NCI-H2081 treated with DMSO at 0.1 percent for 48 hours (cell line): ENCODE results near the gene PGGHG.
"Not testable (repeated sequence)": the region's sequence is repeated elsewhere in the genome, so short reads cannot be mapped to it uniquely, and the experiment has no call there.

Source experiments
- DNase-seq: peaks from one replicate; lab custom pipeline; 2025; lab: John Stamatoyannopoulos, UW

PGGHG gene

DNA sequence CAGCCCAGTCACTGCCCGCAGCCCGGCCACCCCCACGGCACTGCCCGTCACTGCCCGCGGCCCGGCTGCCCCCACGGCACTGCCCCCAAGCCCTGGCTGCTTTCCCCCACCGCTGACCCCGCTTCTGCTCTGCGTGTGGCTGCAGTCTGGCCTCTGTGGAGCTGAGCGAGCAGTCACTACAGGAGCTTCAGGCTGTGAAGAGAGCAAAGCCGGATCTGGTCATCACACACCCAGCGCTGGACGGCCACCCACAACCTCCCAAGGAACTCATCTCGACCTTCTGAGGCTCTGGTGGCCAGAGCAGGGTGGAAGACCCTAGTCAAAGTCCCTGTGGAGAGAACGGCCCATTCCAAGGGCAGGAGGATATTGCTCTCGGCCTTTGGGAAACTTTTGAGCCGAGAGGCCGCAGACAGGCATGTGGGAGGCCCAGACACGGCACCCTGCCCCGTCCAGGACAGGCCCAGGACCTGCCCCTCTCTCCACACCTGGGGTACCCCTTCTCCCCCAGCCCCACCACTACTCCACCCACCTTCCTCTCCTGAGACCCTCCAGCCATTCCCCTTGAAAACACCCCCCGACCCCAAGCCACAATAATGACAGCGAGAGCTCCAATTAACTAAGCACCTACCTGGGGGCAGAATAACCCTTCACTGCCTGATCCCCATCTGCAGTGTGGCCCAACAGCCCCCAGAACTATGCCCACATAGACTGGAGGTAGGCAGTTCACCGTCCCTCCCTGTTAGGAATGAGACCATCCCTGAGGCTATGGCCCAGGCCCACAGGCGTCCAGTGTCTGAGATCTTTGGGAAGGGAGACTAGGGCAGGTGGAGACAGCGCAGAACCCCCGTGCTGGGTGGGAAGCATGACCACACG is 3.7 kb upstream of the PGGHG start:
- no peak for DNase-seq

DNA sequence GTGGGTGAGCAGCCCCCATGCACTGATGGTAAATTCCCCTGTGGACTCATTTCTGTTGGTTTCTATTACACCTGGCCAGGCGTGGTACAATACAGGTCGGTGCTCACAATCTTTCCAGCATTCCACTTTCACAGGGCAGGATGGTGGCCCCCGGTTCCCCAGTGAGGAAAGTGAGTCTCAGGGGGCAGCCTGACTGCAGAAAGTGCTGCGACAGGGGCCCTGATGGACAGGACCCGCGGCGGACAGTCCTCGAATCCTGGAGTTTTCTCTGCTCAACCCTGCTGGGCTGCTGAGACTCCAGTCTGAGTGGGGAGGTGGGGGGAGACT is 3.1 kb upstream of the PGGHG start:
- DNase-seq = no peak

DNA sequence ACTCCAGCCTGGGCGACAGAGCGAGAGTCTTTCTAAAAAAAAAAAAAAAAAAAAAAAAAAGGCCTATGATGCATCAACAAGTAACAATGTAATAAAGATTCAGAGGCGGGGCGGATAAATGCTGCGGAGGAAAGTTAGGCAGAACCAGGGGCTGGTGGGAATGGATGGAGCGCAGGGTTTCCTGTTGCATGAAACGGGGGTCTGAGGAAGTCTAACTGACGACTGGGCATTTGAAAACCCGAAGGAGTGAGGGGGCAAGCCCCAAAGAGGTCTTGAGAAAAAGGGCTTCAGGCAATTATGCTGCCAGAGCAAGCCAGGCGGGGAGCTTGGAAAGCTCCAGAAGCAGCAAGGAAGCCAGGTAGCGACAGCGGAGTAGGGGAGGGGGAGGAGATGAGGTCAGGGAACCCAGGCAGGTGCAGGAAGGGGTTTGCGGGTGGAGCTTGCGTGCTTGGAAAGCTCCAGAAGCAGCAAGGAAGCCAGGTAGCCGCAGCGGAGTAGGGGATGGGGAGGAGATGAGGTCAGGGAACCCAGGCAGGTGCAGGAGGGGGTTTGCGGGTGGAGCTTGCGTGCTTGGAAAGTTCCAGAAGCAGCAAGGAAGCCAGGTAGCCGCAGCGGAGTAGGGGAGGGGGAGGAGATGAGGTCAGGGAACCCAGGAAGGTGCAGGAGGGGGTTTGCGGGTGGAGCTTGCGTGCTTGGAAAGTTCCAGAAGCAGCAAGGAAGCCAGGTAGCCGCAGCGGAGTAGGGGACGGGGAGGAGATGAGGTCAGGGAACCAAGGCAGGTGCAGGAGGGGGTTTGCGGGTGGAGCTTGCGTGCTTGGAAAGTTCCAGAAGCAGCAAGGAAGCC is 1.7 kb upstream of the PGGHG start:
- not testable (repeated sequence) for DNase-seq

DNA sequence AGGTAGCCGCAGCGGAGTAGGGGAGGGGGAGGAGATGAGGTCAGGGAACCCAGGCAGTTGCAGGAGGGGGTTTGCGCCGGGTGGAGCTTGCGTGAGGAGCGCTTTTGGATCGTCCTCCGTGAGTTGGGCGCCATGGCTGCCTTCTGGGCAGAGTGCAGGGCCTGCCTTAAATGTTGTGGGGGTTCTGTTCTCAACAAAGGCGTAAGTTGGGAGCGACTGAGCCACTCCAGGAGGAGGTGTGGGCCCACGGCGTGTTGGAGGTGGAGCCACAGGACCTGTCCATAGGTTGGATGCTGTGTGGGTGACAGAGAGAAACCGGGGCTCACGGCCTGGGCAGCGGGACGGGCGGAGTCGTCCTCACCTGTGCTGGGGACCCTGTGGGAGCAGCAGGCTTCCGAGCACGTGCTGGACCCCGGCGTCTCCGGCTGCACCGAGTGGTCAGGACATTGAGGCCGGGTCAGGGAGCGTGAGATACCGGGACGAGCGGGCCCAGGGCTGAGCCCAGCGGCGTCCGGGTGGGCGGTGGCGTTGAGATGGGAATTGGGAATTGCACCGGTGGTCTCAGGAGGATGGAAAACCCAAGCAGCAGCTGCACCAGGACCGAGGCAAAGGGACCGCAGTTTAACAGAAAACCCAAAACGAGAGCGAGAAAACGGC is 977 bp upstream of the PGGHG start:
- DNase-seq = no peak

DNA sequence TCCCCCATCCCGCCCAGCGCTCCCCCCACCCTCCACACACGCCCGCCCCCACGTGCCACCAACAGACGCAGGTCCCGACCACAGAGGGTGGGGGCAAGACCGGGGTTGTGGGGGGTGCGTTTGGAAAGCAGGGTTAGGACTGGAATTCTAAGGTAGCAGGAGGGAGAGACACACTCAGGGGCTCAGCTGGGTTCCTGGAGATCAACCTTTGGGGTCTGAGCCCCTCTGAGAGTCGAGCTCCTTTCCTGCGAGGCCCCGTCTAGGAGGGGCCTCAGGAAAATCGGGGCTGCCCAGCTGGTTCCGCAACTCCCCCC is 429 bp downstream of the PGGHG start:
- DNase-seq = no peak

DNA sequence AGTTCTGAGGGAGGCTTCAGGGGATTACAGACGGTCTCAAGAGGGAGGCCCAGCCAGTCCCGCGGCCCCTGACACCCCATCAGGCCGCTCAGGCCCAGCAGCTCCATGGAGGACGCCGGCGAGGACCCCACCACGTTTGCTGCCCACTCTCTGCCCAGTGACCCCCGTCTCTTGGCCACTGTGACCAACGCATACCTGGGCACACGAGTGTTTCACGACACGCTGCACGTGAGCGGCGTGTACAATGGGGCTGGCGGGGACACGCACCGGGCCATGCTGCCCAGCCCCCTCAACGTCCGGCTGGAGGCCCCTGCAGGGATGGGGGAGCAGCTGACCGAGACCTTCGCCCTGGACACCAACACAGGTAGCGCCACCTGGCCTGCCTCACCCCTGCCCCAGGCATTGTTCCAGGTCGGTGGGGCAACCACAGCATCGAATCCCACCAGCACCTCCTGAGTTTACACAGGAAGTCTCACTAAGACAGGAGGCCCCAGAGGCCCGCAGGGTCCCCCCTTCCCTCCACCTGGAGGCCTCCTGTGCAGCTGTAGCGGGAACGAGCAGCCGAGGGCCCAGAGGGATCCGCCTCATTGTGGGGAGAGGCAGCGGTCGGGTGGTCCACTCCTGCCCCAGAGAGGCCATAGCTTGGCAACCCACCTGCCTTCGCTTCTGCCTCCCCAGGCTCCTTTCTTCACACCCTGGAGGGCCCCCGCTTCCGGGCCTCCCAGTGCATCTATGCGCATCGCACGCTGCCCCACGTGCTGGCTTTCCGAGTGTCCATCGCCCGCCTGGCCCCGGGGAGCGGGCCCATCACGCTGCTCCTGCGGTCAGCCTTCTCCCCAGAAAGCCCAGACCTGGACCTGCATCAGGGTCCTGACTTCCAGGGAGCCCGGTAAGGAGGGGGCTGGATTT is 1.0 kb downstream of the PGGHG start:
- DNase-seq = no peak

DNA sequence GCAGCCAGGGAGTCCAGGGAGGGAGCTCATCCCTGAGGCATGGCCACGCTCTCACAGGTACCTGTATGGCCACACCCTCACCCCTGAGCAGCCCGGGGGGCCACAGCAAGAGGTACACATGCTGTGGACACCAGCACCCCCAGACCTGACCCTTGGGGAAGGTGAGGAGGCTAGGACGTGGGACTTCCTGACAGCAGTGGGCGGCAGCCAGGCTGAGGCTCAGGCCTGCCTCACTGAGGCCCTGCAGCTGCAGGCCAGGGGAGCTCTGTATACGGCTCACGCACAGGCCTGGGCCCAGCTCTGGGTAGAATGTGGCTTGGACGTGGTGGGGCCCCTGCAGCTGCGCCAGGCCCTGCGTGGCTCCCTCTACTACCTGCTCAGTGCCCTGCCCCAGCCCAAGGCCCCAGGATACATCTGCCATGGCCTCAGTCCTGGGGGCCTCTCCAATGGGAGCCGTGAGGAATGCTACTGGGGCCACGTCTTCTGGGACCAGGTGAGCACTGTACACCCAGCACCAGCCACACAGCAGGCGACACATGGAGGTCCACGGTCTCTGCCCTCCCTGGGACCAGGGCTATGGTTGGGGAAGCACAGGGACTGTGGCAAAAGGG is 1.8 kb downstream of the PGGHG start:
- no peak for DNase-seq

DNA sequence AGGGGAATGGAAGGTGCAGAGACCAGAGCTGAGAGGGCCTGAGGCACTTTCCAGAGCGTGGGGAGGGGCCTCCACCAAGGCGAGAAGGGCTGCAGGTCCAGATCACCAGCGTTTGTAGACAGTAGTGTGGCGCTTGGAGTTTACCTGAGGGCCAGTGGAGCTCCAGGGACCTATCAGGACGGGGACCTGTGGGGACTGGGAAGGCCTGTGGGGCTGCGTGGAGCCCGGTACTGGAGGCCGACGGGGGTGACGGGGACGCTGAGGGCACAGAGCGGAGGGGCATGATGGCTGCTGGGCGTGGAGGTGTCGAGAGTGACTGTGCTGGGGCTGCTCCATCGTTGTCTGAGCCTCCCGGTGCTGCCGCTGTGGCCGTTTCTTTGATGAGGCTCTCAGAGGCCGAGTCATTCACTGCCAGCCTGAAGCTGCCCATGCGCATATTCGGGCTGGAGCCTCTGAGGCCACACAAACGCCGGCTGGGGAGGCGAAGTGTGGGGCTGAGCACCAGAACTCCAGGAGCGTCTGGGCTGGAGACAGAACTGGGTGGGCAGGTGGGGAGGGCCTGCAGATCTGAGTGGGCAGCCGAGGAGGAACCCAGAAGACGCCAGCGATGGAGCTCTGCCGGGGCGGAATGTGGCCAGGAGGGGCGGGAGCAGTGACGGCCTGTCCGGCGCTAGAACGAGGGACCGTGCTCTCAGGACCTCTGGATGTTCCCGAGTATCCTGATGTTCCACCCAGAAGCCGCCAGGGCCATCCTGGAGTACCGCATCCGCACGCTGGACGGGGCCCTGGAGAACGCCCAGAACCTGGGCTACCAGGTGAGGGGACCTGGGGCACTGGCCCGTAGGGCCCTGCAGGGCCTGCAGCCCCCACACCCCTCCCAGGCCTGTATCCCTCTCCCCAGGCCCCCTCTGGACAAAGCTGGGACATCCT is 2.6 kb downstream of the PGGHG start:
- DNase-seq = no peak

DNA sequence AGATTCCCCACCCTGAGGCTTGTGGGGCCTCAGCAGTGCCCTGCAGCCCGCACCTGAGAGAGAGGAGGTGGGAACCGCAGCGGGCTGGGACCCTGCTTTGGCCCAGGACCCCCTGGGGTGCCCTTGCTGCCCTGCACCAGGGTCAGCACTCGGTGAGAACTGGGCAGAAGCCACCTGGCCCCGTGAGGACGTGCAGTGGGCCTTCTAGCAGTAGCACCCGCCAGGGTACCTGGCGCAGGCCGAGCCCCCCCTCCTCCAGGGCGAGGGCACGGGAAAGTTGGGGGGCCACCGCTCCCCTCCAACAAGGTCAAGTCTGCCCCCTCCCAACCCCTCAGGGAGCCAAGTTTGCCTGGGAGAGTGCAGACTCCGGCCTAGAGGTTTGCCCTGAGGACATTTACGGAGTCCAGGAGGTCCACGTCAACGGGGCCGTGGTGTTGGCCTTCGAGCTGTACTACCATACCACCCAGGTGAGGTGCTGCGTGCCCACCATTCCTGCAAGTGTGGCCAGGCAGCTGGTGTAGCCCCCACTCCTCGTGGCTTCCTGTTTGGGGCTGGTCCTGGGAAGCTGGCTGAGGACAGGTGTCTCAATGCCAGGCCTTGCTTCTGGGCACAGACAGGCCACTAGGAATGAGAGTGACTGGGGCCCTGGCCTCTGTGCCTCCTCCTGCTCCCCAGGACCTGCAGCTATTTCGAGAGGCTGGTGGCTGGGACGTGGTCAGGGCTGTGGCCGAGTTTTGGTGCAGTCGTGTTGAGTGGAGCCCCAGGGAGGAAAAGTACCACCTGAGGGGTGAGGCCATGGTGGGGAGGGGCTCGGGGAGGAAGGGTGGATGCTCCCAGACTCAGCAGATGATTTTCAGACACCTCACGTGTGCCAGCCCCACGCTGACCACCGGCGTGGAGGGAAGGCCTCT is 3.5 kb downstream of the PGGHG start:
- no peak for DNase-seq

DNA sequence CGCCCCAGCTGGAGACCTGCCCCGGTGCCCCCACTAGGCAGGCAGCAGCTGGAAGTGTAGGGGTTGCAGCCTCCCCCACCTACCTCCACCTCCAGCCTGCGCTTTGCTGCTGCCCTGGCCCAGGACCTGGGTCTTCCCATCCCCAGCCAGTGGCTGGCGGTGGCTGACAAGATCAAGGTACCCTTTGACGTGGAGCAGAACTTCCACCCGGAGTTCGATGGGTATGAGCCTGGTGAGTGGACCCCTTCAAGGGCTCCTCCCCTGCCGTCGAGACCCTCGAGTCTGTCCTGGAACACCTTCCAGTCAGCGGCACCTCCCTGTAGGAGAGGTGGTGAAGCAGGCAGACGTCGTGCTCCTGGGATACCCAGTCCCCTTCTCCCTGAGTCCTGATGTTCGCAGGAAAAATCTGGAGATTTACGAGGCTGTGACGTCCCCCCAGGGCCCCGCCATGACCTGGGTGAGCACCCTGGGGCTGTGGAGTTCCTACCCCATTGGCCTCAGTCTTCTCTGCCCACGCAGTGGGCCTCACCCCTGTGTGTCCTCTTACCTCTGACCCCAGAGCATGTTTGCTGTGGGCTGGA is 4.4 kb downstream of the PGGHG start:
- no peak for DNase-seq

DNA sequence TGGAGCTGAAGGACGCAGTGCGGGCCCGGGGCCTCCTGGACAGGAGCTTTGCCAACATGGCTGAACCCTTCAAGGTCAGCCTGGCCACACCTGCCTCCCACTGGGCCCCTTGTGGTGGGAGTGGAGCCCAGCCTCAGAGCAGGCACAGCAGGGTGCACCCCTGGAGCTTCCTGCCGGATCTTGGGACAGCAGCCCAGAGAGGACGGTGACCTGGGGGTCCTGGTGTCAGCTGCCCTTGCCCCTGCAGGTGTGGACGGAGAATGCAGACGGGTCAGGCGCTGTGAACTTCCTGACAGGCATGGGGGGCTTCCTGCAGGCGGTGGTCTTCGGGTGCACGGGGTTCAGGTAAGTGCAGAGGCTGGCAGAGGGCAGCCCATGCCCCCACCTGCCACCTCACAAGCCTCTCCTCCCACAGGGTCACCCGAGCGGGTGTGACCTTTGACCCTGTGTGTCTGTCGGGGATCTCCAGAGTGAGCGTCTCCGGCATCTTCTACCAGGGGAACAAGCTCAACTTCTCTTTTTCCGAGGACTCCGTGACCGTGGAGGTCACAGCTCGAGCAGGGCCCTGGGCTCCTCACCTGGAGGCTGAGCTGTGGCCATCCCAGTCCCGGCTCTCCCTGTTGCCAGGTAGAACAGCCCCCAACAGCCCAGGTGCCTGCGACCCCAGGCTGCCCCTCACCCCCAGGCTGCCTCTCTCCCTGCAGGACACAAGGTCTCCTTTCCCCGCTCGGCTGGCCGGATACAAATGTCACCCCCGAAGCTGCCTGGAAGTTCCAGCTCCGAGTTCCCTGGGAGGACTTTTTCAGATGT is 5.1 kb downstream of the PGGHG start:
- DNase-seq = no peak

DNA sequence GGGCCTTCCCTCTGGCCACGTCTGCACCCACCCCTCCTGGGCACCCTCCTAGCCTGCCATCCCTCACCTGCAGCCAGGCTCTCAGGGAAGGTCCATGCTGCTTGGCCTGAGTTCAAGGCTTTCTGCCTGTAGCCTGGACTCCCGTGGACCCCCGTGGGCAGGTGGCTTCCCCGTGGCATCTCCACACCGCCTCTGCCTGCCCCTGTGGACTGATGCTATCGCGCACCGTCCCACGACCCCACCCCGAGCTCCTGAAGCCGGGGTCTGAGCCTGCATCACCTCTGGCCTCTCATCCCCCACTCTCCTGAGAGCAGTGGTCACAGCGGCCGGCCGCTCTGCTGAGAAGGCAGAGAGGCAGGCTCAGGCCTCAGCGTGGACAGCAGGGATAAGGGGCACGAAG is 5.9 kb downstream of the PGGHG start:
- DNase-seq = no peak

DNA sequence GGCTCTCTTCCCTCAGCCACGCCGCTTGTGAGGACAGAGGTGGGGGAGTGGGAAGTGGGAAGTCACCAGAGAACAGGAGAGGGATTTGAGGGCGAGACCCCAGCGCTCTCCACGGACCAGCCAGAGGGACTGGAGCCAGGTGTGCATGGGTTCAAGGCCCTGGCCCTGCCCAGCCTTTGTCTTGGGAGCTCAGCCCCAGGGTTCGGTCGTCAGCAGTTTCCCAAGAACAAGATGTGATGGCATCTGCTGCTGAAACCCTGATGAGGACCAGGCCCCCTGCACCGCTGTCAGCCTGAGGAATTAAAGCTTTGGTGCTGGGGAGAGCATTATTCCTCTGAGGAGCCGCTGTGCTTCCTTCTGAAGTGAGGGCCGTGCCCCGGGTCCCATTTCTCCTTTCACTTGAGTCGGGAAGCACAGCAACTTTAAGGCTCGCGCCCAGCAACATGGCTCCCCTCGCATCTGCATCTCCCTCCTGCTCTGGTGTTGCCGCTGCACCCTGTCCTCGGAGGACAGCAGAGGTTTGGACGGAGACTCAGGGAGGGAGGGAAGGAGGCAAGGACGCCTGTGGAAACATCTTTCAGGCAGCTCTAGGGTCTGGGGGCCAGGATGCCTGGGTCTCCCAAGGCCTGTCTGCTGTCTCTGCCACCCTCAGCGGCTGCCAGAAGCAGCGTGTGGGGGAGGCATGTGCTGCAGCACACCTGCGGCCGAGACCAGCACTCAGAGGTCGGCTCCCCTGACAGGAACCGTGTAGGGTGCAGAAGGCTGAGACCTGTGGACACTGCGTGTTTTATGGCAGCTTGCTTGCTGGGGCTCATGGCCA is 6.6 kb downstream of the PGGHG start:
- DNase-seq = no peak

DNA sequence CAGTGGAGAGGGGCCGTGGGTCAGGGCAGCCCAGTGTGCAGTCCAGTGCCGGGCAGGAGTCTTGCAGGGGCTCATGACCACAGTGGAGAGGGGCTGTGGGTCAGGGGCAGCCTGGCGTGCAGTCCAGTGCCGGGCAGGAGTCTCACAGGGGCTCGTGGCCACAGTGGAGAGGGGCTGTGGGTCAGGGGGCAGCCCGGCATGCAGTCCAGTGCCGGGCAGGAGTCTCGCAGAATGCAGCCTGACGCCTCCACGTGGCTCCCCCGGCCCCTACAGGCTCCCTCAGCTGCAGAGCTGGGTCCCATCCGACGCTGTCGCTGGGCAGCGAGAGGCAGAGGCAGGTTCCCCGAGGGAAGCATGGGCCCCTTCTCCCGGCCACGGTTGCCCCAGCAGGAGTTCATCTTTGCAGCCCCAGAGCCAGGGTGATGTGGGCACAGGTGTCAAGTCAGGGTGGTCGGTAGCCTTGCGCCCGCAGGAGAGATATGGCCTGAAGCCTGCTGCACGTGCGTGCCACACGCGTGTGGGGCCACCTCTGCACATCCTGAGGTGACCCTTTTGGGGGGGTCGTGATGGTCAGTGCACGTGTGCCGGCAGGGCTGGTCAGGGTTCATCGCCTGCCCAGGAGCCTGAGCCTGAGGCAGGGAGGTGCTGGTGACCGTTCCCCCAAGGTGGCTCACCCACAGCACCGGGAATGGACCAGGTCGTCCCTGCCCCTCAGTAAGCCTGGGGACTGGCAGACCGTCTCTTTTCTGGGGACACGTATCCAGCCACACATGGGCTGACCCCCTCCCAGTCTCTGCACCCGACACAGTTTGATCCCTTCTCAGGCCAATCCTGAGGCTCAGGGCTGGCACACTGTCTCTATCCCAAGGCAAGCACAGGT is 7.5 kb downstream of the PGGHG start:
- DNase-seq = no peak

DNA sequence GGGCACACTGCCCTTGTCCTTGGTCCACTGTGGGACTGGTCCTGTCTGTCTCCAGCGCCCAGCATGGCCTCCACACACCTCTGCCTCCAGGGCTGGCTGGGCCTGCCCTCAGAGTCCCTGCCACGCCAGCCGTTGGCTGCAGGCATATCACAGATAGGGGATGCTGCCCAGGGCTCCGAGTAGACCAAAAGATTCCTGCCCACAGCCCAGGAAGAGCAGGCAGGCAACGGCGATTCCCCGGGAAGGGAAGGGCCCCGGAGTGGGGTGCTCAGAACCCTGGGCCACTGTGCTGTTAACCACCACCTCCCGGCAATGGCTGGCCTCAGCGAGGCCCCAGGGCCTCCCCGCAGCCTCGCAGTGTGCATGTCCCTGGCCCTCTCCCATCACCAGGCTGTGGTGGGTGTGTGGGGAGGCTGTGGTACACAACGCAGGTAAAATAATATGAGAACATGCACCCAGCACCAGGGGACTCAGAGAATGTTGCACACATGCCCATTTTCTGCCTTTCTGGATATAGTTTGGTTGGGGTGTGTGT is 8.2 kb downstream of the PGGHG start:
- DNase-seq = no peak
